Neural crest cell (in vitro differentiated cells): ENCODE measurements around the gene CUX1. TPM values are rescaled to one million over a fixed set of nuclear protein-coding genes. Genes with fewer than 3 reads are reported as not detected.

Source experiments
- DNase-seq: peaks from one replicate; pipeline ENCODE4 v3.0.0; 2021; ENCODE audit warnings: low read depth, mixed read lengths, low spot score
- H3K27ac Mint-ChIP-seq: one replicate; pipeline ENCODE4 v1.8.0; 2021; ENCODE audit warnings: mild to moderate bottlenecking, mixed read lengths; ENCODE audit not compliant: unreplicated experiment
- H3K27me3 Mint-ChIP-seq: 2 replicates; pipeline ENCODE4 v1.8.0; 2021; ENCODE audit warnings: low read depth, mild to moderate bottlenecking, mixed read lengths
- H3K36me3 Mint-ChIP-seq: 2 replicates; pipeline ENCODE4 v1.8.0; 2021; ENCODE audit warnings: low read depth, mild to moderate bottlenecking, mixed read lengths
- H3K4me1 Mint-ChIP-seq: 2 replicates; pipeline ENCODE4 v1.8.0; 2021; ENCODE audit warnings: mixed read lengths
- H3K4me3 Mint-ChIP-seq: one replicate; pipeline ENCODE4 v1.8.0; 2021; ENCODE audit warnings: mild to moderate bottlenecking, mixed read lengths
- H3K9me3 Mint-ChIP-seq: 2 replicates; pipeline ENCODE4 v1.8.0; 2021; ENCODE audit warnings: mixed read lengths
- CTCF ChIP-seq: fragments of 200-600 bp; sonication (generic); conservative IDR thresholded peaks from 2 replicates; pipeline ENCODE4 v1.5.0; 2021; ENCODE audit warnings: antibody characterized with exemption, mild to moderate bottlenecking
- total RNA-seq: library from RNA; stranded (reverse); gene quantifications from 2 replicates; pipeline ENCODE4 v1.2.1, GENCODE V29; 2021

Gene CUX1
- total RNA-seq, 1 donor from 2014 or later: 60.0 TPM

- no peaks in the 10 kb centered on the region for H3K9me3 Mint-ChIP-seq
- no peaks in the 10 kb centered on the region for H3K36me3 Mint-ChIP-seq
These were observed 195.6 kb downstream of the CUX1 start for GRCh38 chr7:102012941-102013461.

GRCh38 chr7:102018876-102019275 is 201.4 kb downstream of the CUX1 start:
- Mint-ChIP-seq H3K27ac (peak overlapping the region; percentile 94), H3K9me3 (no peaks in the 10 kb centered on the region), H3K4me1 (peaks cover 9% of the 10 kb centered on the region), H3K36me3 (no peaks in the 10 kb centered on the region), H3K4me3 (no peak overlapping the region), H3K27me3 (no peaks in the 10 kb centered on the region)
- no peak for DNase-seq
- no peak for TF ChIP-seq CTCF

More at GRCh38 chr7:102012941-102013461, 195.6 kb downstream of the CUX1 start:
- TF ChIP-seq CTCF: no peak
- no peak for DNase-seq
- peak overlapping the region; percentile 9 for H3K27ac Mint-ChIP-seq
- peaks cover 26% of the 10 kb centered on the region for H3K4me1 Mint-ChIP-seq
- no peak overlapping the region for H3K4me3 Mint-ChIP-seq
- no peaks in the 10 kb centered on the region for H3K27me3 Mint-ChIP-seq

GRCh38 chr7:102019461-102019860 is 202.0 kb downstream of the CUX1 start:
- no peak for DNase-seq
- Mint-ChIP-seq H3K27me3 (no peaks in the 10 kb centered on the region), H3K4me3 (no peak overlapping the region), H3K4me1 (peaks cover 8% of the 10 kb centered on the region), H3K9me3 (no peaks in the 10 kb centered on the region), H3K36me3 (no peaks in the 10 kb centered on the region), H3K27ac (no peak overlapping the region)
- no peak for TF ChIP-seq CTCF

- peaks cover 9% of the 10 kb centered on the region for H3K4me1 Mint-ChIP-seq
- H3K36me3 Mint-ChIP-seq: no peaks in the 10 kb centered on the region
- H3K27ac Mint-ChIP-seq: no peak overlapping the region
- H3K27me3 Mint-ChIP-seq: no peaks in the 10 kb centered on the region
- H3K9me3 Mint-ChIP-seq: no peaks in the 10 kb centered on the region
- TF ChIP-seq CTCF: no peak
- DNase-seq: no peak
- H3K4me3 Mint-ChIP-seq: no peak overlapping the region
These were observed 204.6 kb downstream of the CUX1 start for GRCh38 chr7:102021841-102022618.

- no peak for TF ChIP-seq CTCF
- H3K27ac Mint-ChIP-seq: no peak overlapping the region
- H3K27me3 Mint-ChIP-seq: no peaks in the 10 kb centered on the region
- H3K4me3 Mint-ChIP-seq: no peak overlapping the region
- no peaks in the 10 kb centered on the region for H3K36me3 Mint-ChIP-seq
- DNase-seq: no peak
- H3K9me3 Mint-ChIP-seq: no peaks in the 10 kb centered on the region
- H3K4me1 Mint-ChIP-seq: peaks cover 9% of the 10 kb centered on the region
These were observed 206.8 kb downstream of the CUX1 start for GRCh38 chr7:102024005-102024768.
